Inflammatory macrophage treated with lipopolysaccharide for 4 hours (primary cell): ENCODE results near the gene GUCA2B.

Experiments used
- DNase-seq: peaks from one replicate; pipeline ENCODE4 v3.0.0-alpha.2; 2020

The GUCA2B gene

GRCh38 chr1:42143896-42144710 is 9.1 kb upstream of the GUCA2B start:
- no peak for DNase-seq

- no peak for DNase-seq
Measured at GRCh38 chr1:42144711-42145388, 8.4 kb upstream of the GUCA2B start.

GRCh38 chr1:42145389-42145716 is 7.9 kb upstream of the GUCA2B start:
- DNase-seq: no peak

GRCh38 chr1:42145764-42146625 is 7.2 kb upstream of the GUCA2B start:
- DNase-seq: no peak

- peak; percentile 50 for DNase-seq
Measured at GRCh38 chr1:42146626-42147320, 6.4 kb upstream of the GUCA2B start.

GRCh38 chr1:42148166-42148565 is 5.0 kb upstream of the GUCA2B start:
- no peak for DNase-seq

GRCh38 chr1:42150651-42151050 is 2.6 kb upstream of the GUCA2B start:
- DNase-seq: peak; percentile 46

- DNase-seq: no peak
Measured at GRCh38 chr1:42152119-42152518, 1.1 kb upstream of the GUCA2B start.

- peak; percentile 7 for DNase-seq
Measured at GRCh38 chr1:42153624-42154023, 414 bp downstream of the GUCA2B start.

- DNase-seq: no peak
Measured at GRCh38 chr1:42154685-42155084, 1.5 kb downstream of the GUCA2B start.

- DNase-seq: no peak
Measured at GRCh38 chr1:42155362-42155761, 2.2 kb downstream of the GUCA2B start.

- DNase-seq: peak; percentile 6
Measured at GRCh38 chr1:42157667-42158066, 4.5 kb downstream of the GUCA2B start.

GRCh38 chr1:42158189-42158588 is 5.0 kb downstream of the GUCA2B start:
- no peak for DNase-seq

- DNase-seq: no peak
Measured at GRCh38 chr1:42162181-42162580, 9.0 kb downstream of the GUCA2B start.

- DNase-seq: no peak
Measured at GRCh38 chr1:42163114-42163513, 9.9 kb downstream of the GUCA2B start.

- no peak for DNase-seq
Measured at GRCh38 chr1:42163536-42164503, 10.6 kb downstream of the GUCA2B start.

GRCh38 chr1:42164551-42165420 is 11.6 kb downstream of the GUCA2B start, which contains the start of gene GUCA2A:
GUCA2A (minus strand) TSS chr1:42164745; CDS start chr1:42164712, 33 bp downstream.
- DNase-seq: no peak

- DNase-seq: no peak
Measured at GRCh38 chr1:42165511-42166210, 12.5 kb downstream of the GUCA2B start.

GRCh38 chr1:42167611-42168390 is 14.6 kb downstream of the GUCA2B start:
- no peak for DNase-seq
